Osteoblast (primary cell): Measurements from ENCODE around the gene SORCS2. TPM values are rescaled to one million over a fixed set of nuclear protein-coding genes. Genes with fewer than 3 reads are reported as not detected.
A peak's percentile ranks its signal among the peaks of the same experiment; 100 is the strongest.

Source experiments
- DNase-seq: peaks from one replicate; pipeline ENCODE4 v3.0.0; 2011; ENCODE audit warnings: low spot score, mixed read lengths; ENCODE audit not compliant: insufficient read length; ENCODE audit errors: missing footprints
- H2AFZ ChIP-seq: 2 replicates; pipeline ENCODE4 v1.6.0; 2011; ENCODE audit warnings: mild to moderate bottlenecking, low read length
- H3K27ac ChIP-seq: 2 replicates; pipeline ENCODE4 v1.5.1; 2011; ENCODE audit warnings: mild to moderate bottlenecking, low read depth, low read length, moderate library complexity
- H3K27me3 ChIP-seq: 2 replicates; pipeline ENCODE4 v1.6.0; 2012; ENCODE audit warnings: mild to moderate bottlenecking, control low read depth, inconsistent platforms, low read length, moderate library complexity; ENCODE audit not compliant: insufficient read depth
- H3K36me3 ChIP-seq: 2 replicates; pipeline ENCODE4 v1.5.1; 2011; ENCODE audit warnings: mild to moderate bottlenecking, low read length, control low read depth, moderate library complexity; ENCODE audit not compliant: insufficient read depth
- H3K4me1 ChIP-seq: 2 replicates; pipeline ENCODE4 v1.5.1; 2011; ENCODE audit warnings: mild to moderate bottlenecking, low read length, control low read depth, moderate library complexity; ENCODE audit not compliant: insufficient read depth
- H3K4me2 ChIP-seq: 2 replicates; pipeline ENCODE4 v1.6.0; 2011; ENCODE audit warnings: mild to moderate bottlenecking, low read length; ENCODE audit not compliant: insufficient read depth
- H3K4me3 ChIP-seq: fragments of 200-600 bp; sonication (generic); 3 replicates; pipeline ENCODE4 v1.5.1; 2012; ENCODE audit warnings: mild to moderate bottlenecking, low read length, inconsistent platforms; ENCODE audit not compliant: insufficient read depth
- H3K79me2 ChIP-seq: 2 replicates; pipeline ENCODE4 v1.6.0; 2012; ENCODE audit warnings: mild to moderate bottlenecking, low read length, control low read depth, inconsistent platforms; ENCODE audit not compliant: insufficient read depth
- H3K9me3 ChIP-seq: 2 replicates; pipeline ENCODE4 v1.5.1; 2011; ENCODE audit warnings: low read depth, low read length, control low read depth
- H4K20me1 ChIP-seq: 2 replicates; pipeline ENCODE4 v1.6.0; 2012; ENCODE audit warnings: mild to moderate bottlenecking, low read length, control low read depth; ENCODE audit not compliant: insufficient read depth
- total RNA-seq: library from RNA; depleted of rRNA; stranded (reverse); fragments of >200 nt; gene quantifications from 2 replicates; pipeline ENCODE4 v1.2.3, GENCODE V29; 2012
- TF ChIP-seq, protein P1 (sequence below): IDR thresholded peaks from 2 replicates; pipeline ENCODE4 v1.5.1; 2011; ENCODE audit warnings: mild to moderate bottlenecking, low read depth, low read length, moderate library complexity; ENCODE audit errors: extremely low read depth

The SORCS2 gene
- total RNA-seq, 1 donor = 9.0 TPM

DNA sequence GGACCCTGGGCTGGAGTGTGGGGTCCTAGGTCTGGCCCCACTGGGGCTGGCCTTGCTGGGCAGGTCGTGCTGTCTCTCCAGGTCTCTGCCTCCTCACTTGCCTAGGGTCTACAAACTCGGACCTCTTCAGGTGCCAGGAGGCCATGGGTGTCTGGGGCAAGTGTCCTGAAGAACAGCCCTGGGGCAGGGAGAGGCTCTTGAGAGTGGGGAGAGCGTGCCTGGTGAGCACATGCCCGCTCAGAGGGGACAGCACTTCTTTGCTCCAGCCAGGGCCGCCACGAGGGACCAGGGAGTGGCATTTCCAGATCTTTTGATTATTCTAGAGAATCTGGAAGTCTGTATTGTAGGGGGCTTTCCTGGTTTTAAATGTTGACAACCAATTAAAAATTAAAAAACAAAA, 63.7 kb downstream of the SORCS2 start:
- no peaks in the 10 kb centered on the region for H3K79me2 ChIP-seq
- H2AFZ ChIP-seq = no peak overlapping the region
- H3K9me3 ChIP-seq = no peaks in the 10 kb centered on the region
- peaks cover 4% of the 10 kb centered on the region for H3K4me1 ChIP-seq
- H4K20me1 ChIP-seq = no peaks in the 10 kb centered on the region
- H3K36me3 ChIP-seq = no peaks in the 10 kb centered on the region
- peaks cover 44% of the 10 kb centered on the region for H3K27me3 ChIP-seq
- H3K27ac ChIP-seq = no peak overlapping the region
- no peak overlapping the region for H3K4me3 ChIP-seq
- TF ChIP-seq, protein P1, sequence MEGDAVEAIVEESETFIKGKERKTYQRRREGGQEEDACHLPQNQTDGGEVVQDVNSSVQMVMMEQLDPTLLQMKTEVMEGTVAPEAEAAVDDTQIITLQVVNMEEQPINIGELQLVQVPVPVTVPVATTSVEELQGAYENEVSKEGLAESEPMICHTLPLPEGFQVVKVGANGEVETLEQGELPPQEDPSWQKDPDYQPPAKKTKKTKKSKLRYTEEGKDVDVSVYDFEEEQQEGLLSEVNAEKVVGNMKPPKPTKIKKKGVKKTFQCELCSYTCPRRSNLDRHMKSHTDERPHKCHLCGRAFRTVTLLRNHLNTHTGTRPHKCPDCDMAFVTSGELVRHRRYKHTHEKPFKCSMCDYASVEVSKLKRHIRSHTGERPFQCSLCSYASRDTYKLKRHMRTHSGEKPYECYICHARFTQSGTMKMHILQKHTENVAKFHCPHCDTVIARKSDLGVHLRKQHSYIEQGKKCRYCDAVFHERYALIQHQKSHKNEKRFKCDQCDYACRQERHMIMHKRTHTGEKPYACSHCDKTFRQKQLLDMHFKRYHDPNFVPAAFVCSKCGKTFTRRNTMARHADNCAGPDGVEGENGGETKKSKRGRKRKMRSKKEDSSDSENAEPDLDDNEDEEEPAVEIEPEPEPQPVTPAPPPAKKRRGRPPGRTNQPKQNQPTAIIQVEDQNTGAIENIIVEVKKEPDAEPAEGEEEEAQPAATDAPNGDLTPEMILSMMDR = no peak
- DNase-seq = no peak
- H3K4me2 ChIP-seq = no peak overlapping the region

DNA sequence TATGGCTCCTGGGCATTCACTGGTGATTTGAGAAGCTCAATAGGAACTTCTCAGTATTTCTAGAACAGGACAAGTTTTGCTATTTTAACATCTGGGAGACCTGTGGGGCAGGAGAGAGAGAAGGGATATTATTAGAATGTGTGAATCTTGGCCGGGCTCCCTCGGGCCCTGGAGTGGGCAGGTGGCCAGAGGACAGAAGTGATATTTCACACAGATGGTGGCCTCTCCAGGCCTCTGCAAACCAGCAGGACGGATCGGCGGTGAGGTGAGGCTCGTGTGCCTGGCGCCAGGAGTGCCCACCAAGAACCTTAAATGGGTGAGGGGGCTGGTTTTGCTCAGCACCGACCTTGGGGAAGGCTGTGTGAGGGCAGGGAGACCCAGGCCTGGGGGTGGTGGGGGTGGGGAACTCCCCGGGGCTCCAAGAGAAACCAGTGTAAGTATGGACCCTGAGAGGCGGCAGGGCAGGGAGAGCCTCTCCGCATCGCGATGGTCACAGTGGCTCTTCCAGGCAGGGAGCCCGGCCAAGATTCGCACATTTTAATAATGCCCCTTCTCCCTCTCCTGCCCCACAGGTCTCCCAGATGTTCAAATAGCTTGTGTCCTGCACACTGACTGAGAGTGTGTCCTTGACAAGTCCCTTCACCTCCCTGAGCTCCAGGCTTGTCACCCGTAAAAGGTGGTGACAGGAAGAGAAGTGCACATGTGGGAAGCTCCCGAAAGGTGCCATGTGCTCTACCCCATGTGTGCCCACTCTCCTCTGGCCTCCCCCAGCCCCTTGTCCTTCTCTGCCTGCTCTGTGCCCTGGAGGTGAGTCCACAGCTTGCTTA, 64.9 kb downstream of the SORCS2 start:
- H3K9me3 ChIP-seq = no peaks in the 10 kb centered on the region
- H3K4me3 ChIP-seq = no peak overlapping the region
- TF ChIP-seq, protein P1 = no peak
- H3K79me2 ChIP-seq = no peaks in the 10 kb centered on the region
- no peak overlapping the region for H2AFZ ChIP-seq
- peaks cover 41% of the 10 kb centered on the region for H3K27me3 ChIP-seq
- H3K4me2 ChIP-seq = no peak overlapping the region
- no peak overlapping the region for H3K27ac ChIP-seq
- peaks cover 4% of the 10 kb centered on the region for H3K4me1 ChIP-seq
- no peaks in the 10 kb centered on the region for H3K36me3 ChIP-seq
- DNase-seq = peak; percentile 73
- H4K20me1 ChIP-seq = no peaks in the 10 kb centered on the region

DNA sequence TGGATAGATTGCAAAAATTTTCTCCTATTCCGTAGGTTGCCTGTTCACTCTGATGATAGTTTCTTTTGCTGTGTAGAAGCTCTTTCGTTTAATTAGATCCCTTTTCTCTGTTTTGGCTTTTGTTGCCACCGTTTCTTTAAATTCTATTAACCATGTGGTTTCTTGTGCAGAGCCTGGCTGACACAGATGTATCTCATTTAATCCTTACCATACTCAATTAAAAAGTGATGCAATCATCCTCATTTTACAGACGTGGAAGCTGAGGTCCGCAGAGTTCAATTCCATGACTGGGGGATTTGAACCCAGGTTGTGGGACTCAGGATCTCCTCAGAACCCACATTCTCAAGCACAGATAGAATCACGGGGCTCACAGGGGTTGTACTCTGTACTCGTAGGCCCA, 66.7 kb downstream of the SORCS2 start:
- peaks cover 4% of the 10 kb centered on the region for H3K4me1 ChIP-seq
- peaks cover 34% of the 10 kb centered on the region for H3K27me3 ChIP-seq
- DNase-seq = no peak
- no peaks in the 10 kb centered on the region for H3K9me3 ChIP-seq
- TF ChIP-seq, protein P1 = no peak
- H3K4me2 ChIP-seq = no peak overlapping the region
- H2AFZ ChIP-seq = no peak overlapping the region
- no peak overlapping the region for H3K4me3 ChIP-seq
- no peak overlapping the region for H3K27ac ChIP-seq
- H3K36me3 ChIP-seq = no peaks in the 10 kb centered on the region
- H4K20me1 ChIP-seq = no peaks in the 10 kb centered on the region
- no peaks in the 10 kb centered on the region for H3K79me2 ChIP-seq

DNA sequence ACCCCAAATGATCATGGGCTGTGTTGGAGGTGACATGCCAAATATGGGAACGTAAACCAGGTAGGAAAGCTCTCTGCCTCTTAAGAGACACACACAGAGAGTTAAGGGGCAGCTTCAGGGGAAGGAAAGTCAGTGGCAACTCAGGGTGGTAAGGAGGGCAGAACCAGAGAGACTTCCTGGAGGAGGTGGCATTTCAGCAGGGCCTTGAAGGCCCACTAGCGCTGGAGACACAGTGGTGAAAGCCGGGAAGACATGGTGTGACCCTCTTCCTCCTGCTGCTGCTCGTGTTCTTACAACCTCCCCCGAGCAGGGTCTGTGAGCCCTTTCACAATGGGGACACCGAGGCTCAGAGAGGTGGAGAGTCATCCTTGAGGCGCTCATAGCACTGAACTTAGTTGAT, 68.2 kb downstream of the SORCS2 start:
- Histone ChIP-seq H3K4me1 (no peaks in the 10 kb centered on the region), H3K27me3 (peaks cover 34% of the 10 kb centered on the region), H3K36me3 (no peaks in the 10 kb centered on the region), H3K4me3 (no peak overlapping the region), H3K9me3 (no peaks in the 10 kb centered on the region), H4K20me1 (no peaks in the 10 kb centered on the region), H3K4me2 (no peak overlapping the region), H3K27ac (no peak overlapping the region), H3K79me2 (no peaks in the 10 kb centered on the region), H2AFZ (no peak overlapping the region)
- no peak for DNase-seq
- TF ChIP-seq, protein P1 = no peak
